PC-9 (cell line): Measurements from ENCODE around the gene LRRC63. TPM values are rescaled to one million over a fixed set of nuclear protein-coding genes. Genes with fewer than 3 reads are reported as not detected.

Experiments
- BruUV-seq: library from RNA; stranded (reverse); fragments of 400-500 nt; replicated peaks from 2 replicates; lab custom pipeline; 2021; lab: Mats Ljungman, UMichigan
- CTCF ChIA-PET: fragments of 300-600 bp; sonication (Branson Sonifier 250); formaldehyde crosslinking; loops from one replicate; lab custom pipeline; 2022; ENCODE audit warnings: antibody characterized with exemption; lab: Charles Lee
- POLR2A ChIA-PET: fragments of 300-600 bp; sonication (Branson Sonifier 250); formaldehyde crosslinking; loops from one replicate; lab custom pipeline; 2022; ENCODE audit warnings: antibody characterized with exemption; ENCODE audit not compliant: unreplicated experiment; lab: Charles Lee
- DNase-seq, 2 experiments: peaks; one replicate each; pipeline versions ENCODE4 v3.0.0 to v3.0.0-alpha.2; 2015 to 2022; ENCODE audit warnings: mixed read lengths in 1 of 2
- H2AFZ ChIP-seq: fragments of 200-600 bp; sonication (generic); 2 replicates; pipeline ENCODE4 v1.8.1; 2017; ENCODE audit warnings: antibody characterized with exemption
- H3F3A ChIP-seq: fragments of 200-600 bp; sonication (generic); 2 replicates; pipeline ENCODE4 v1.8.1; 2017; ENCODE audit warnings: antibody characterized with exemption, mild to moderate bottlenecking, low read depth; ENCODE audit not compliant: insufficient read depth
- H3K27ac ChIP-seq: fragments of 200-600 bp; sonication (generic); 2 replicates; pipeline ENCODE4 v1.6.1; 2016; ENCODE audit warnings: mixed run types
- H3K27me3 ChIP-seq: fragments of 200-600 bp; sonication (generic); 2 replicates; pipeline ENCODE4 v1.6.1; 2016; ENCODE audit warnings: low read depth, mixed run types; ENCODE audit not compliant: insufficient read depth
- H3K36me3 ChIP-seq: fragments of 200-600 bp; sonication (generic); 2 replicates; pipeline ENCODE4 v1.6.1; 2016; ENCODE audit warnings: low read depth, mixed run types
- H3K4me1 ChIP-seq: fragments of 200-600 bp; sonication (generic); replicated peaks from 2 replicates; pipeline ENCODE4 v1.6.1; 2016; ENCODE audit warnings: mixed run types; ENCODE audit not compliant: insufficient read depth
- H3K4me2 ChIP-seq: fragments of 200-600 bp; sonication (generic); 2 replicates; pipeline ENCODE4 v1.6.1; 2017; ENCODE audit warnings: mixed run types
- H3K4me3 ChIP-seq: fragments of 200-600 bp; sonication (generic); 2 replicates; pipeline ENCODE4 v1.6.1; 2016; ENCODE audit warnings: mixed run types
- H3K79me2 ChIP-seq: fragments of 200-600 bp; sonication (generic); 2 replicates; pipeline ENCODE4 v1.6.1; 2017; ENCODE audit warnings: low read depth, mixed run types
- H3K9me2 ChIP-seq: fragments of 200-600 bp; sonication (generic); 2 replicates; pipeline ENCODE4 v1.8.1; 2017; ENCODE audit warnings: mild to moderate bottlenecking; ENCODE audit not compliant: insufficient read depth
- H3K9me3 ChIP-seq: fragments of 200-600 bp; sonication (generic); 2 replicates; pipeline ENCODE4 v1.8.1; 2016; ENCODE audit warnings: low read depth; ENCODE audit not compliant: insufficient read depth
- H4K20me1 ChIP-seq: fragments of 200-600 bp; sonication (generic); 2 replicates; pipeline ENCODE4 v1.8.1; 2017; ENCODE audit not compliant: insufficient read depth
- CTCF ChIP-seq: fragments of 200-600 bp; sonication (generic); conservative IDR thresholded peaks from 2 replicates; pipeline ENCODE4 v1.6.1; 2017; ENCODE audit warnings: mixed run types, antibody characterized with exemption, mild to moderate bottlenecking, moderate library complexity
- EZH2 ChIP-seq: fragments of 200-600 bp; sonication (generic); IDR thresholded peaks from 2 replicates; pipeline ENCODE4 v1.8.0; 2017; ENCODE audit warnings: antibody characterized with exemption, low read depth
- intact Hi-C: fragments of 100-400 bp; cut with micrococcal nuclease; formaldehyde crosslinking; loops from one replicate; pipeline ENCODE4 v1.10.0; 2022; ENCODE audit not compliant: unreplicated experiment
- total RNA-seq: library from RNA; stranded (reverse); gene quantifications from 2 replicates; pipeline ENCODE4 v1.2.3, GENCODE V29; 2021

The LRRC63 gene
- total RNA-seq, 1 experiment from 2014 or later = not detected

GRCh38 chr13:46195016-46195415, 16.7 kb upstream of the LRRC63 start:
- H3K9me2 ChIP-seq = no peaks in the 10 kb centered on the region
- POLR2A ChIA-PET = no interaction called here
- no peaks in the 10 kb centered on the region for H3K27me3 ChIP-seq
- no peak for TF ChIP-seq CTCF
- no peak for TF ChIP-seq EZH2
- no peak for DNase-seq
- no peak overlapping the region for H3K27ac ChIP-seq
- no peak overlapping the region for H2AFZ ChIP-seq
- CTCF ChIA-PET = no interaction called here
- no peaks in the 10 kb centered on the region for H3K36me3 ChIP-seq
- H3K9me3 ChIP-seq = no peaks in the 10 kb centered on the region
- H3K79me2 ChIP-seq = no peaks in the 10 kb centered on the region
- no TSS peak for BruUV-seq
- no peak overlapping the region for H3K4me3 ChIP-seq
- H3K4me2 ChIP-seq = no peak overlapping the region
- no peaks in the 10 kb centered on the region for H4K20me1 ChIP-seq
- peaks cover 15% of the 10 kb centered on the region for H3K4me1 ChIP-seq
- H3F3A ChIP-seq = peaks cover 9% of the 10 kb centered on the region; the same call in 1 of the 2 replicates
- intact Hi-C loops = no loop called here

- no peaks in the 10 kb centered on the region for H4K20me1 ChIP-seq
- H3K4me3 ChIP-seq = no peak overlapping the region
- ChIA-PET POLR2A (no interaction called here), CTCF (no interaction called here)
- DNase-seq = peak in 1 of 2 experiments; percentile 85
- no peak overlapping the region for H2AFZ ChIP-seq
- no peaks in the 10 kb centered on the region for H3K27me3 ChIP-seq
- TF ChIP-seq CTCF (no peak), EZH2 (no peak)
- peaks cover 9% of the 10 kb centered on the region; the same call in 1 of the 2 replicates for H3F3A ChIP-seq
- H3K4me2 ChIP-seq = peak overlapping the region; percentile 32; the same call in 1 of the 2 replicates
- no peaks in the 10 kb centered on the region for H3K9me3 ChIP-seq
- H3K27ac ChIP-seq = no peak overlapping the region
- peaks cover 15% of the 10 kb centered on the region for H3K4me1 ChIP-seq
- intact Hi-C loops = no loop called here
- no TSS peak for BruUV-seq
- no peaks in the 10 kb centered on the region for H3K79me2 ChIP-seq
- H3K9me2 ChIP-seq = no peaks in the 10 kb centered on the region
- no peaks in the 10 kb centered on the region for H3K36me3 ChIP-seq
Measured at GRCh38 chr13:46197299-46198048, 14.3 kb upstream of the LRRC63 start.

GRCh38 chr13:46198696-46199193, 13.0 kb upstream of the LRRC63 start:
- H3K27ac ChIP-seq = no peak overlapping the region
- H3K79me2 ChIP-seq = no peaks in the 10 kb centered on the region
- H3F3A ChIP-seq = peaks cover 9% of the 10 kb centered on the region; the same call in 1 of the 2 replicates
- H3K27me3 ChIP-seq = no peaks in the 10 kb centered on the region
- BruUV-seq = no TSS peak
- H2AFZ ChIP-seq = no peak overlapping the region
- no peaks in the 10 kb centered on the region for H3K9me2 ChIP-seq
- CTCF ChIA-PET = no interaction called here
- H3K9me3 ChIP-seq = no peaks in the 10 kb centered on the region
- H3K36me3 ChIP-seq = no peaks in the 10 kb centered on the region
- no peak for TF ChIP-seq EZH2
- no peak for TF ChIP-seq CTCF
- H4K20me1 ChIP-seq = no peaks in the 10 kb centered on the region
- no peak overlapping the region for H3K4me3 ChIP-seq
- intact Hi-C loops = no loop called here
- POLR2A ChIA-PET = no interaction called here
- peaks cover 15% of the 10 kb centered on the region for H3K4me1 ChIP-seq
- no peak overlapping the region for H3K4me2 ChIP-seq
- no peak for DNase-seq
